PFSK-1 (cell line): ENCODE data around the gene NMRK2.

Experiments used
- POLR2AphosphoS5 ChIP-seq: IDR thresholded peaks from 2 replicates; pipeline ENCODE4 v1.6.1; 2012; ENCODE audit warnings: low read depth, mild to moderate bottlenecking, control low read depth, low read length, moderate library complexity
- REST ChIP-seq, 2 experiments: IDR thresholded peaks; 2 replicates each; pipeline versions ENCODE4 v1.6.1 to v1.8.0; 2011 to 2012; ENCODE audit warnings: low read depth in 2 of 2, low read length in 2 of 2, control low read depth in 1 of 2, inconsistent platforms in 1 of 2, mild to moderate bottlenecking in 1 of 2, moderate library complexity in 1 of 2; ENCODE audit not compliant: insufficient read depth in 1 of 2
- SIN3A ChIP-seq: IDR thresholded peaks from 2 replicates; pipeline ENCODE4 v1.6.1; 2012; ENCODE audit warnings: mild to moderate bottlenecking, low read length, moderate library complexity, borderline replicate concordance; ENCODE audit not compliant: insufficient read depth

- no peak for TF ChIP-seq SIN3A
- no peak for TF ChIP-seq REST (IDR thresholded peaks at IDR 0.05; ENCODE audit: insufficient read depth in 1 of 2, low read depth in 2 of 2, low read length in 2 of 2)
- TF ChIP-seq POLR2AphosphoS5 = no peak
These were observed 13.1 kb upstream of the NMRK2 start for GRCh38 chr19:3919793-3920192.
